ENCODE data around the gene GJA3. TPM values are rescaled to one million over a fixed set of nuclear protein-coding genes. Genes with fewer than 3 reads are reported as not detected.
A peak's percentile ranks its signal among the peaks of the same experiment; 100 is the strongest.

The GJA3 gene
- total and polyA plus RNA-seq, 2 donors (not counting 1 experiment from before 2014, with no cell fraction given) = 0.28 to 0.59 TPM

DNA sequence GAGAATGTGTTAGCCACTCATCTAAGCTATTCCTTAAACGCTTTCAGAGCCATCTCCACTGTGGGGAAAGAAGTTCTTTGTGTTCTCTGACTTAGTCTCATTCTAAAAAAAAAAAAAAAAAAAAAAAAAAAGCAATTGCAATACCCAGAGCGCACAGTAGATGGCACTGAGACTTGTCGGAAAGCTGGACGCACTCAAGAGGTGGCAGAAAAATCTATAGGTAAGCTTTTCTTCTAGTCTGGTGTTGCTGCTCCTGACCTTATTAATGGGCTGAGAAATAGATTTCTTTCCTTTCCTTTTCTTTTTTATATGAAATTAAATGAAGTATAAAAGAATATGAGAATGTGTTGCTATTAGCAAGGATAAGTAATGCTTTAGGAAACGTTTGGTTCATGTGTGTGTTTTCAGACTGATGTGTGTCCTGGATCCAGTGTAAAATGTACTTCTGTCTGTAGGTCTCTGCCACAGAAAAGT is 36.5 kb upstream of the GJA3 start:
- Histone ChIP-seq H3K9me3 (ENCODE audit: control extremely low read depth in 1 of 3, control insufficient read depth in 2 of 3, insufficient read depth in 1 of 3, low read length in 2 of 3) (peaks cover 0 to 4% (median 0%) of the 10 kb centered on the region in 3 donors), H3K4me2 (replicated peaks; ENCODE audit: low read depth, low read length, poor library complexity, severe bottlenecking) (no peak overlapping the region), H3K27ac (ENCODE audit: low read length in 2 of 2) (no peak overlapping the region), H3K9ac (ENCODE audit: low read length) (no peak overlapping the region), H3K79me2 (ENCODE audit: control insufficient read depth, insufficient read depth, low read length) (no peaks in the 10 kb centered on the region), H3K36me3 (replicated peaks in 1 of 2; ENCODE audit: control extremely low read depth in 1 of 2, control insufficient read depth in 1 of 2, extremely low read depth in 1 of 2, insufficient read depth in 2 of 2, low read length in 1 of 2) (no peaks in the 10 kb centered on the region), H3K4me1 (ENCODE audit: control insufficient read depth in 2 of 2, insufficient read depth in 2 of 2, low read length in 2 of 2) (peaks cover 18 to 28% of the 10 kb centered on the region in 2 donors), H4K20me1 (ENCODE audit: control insufficient read depth, insufficient read depth, low read length, poor library complexity, severe bottlenecking) (no peaks in the 10 kb centered on the region), H3K4me3 (ENCODE audit: control extremely low read depth in 1 of 5, extremely low read depth in 1 of 5, insufficient read depth in 1 of 5, low read depth in 2 of 5, low read length in 4 of 5) (no peak overlapping the region), H3K27me3 (replicated peaks in 1 of 4; ENCODE audit: control extremely low read depth in 1 of 4, control insufficient read depth in 3 of 4, insufficient read depth in 4 of 4, low read length in 3 of 4) (peaks cover 2 to 44% (median 44%) of the 10 kb centered on the region in 4 experiments), H2AFZ (ENCODE audit: insufficient read depth, low read depth, low read length, poor library complexity, severe bottlenecking) (peak overlapping the region; percentile 3)
- POLR2A ChIA-PET = no interaction called here
- ATAC-seq (ENCODE audit: low read depth) = peak; percentile 76
- TF ChIP-seq CTCF (IDR thresholded peaks at IDR 0.05) (peak; percentile 84), EZH2 (IDR thresholded peaks at IDR 0.05; ENCODE audit: borderline replicate concordance, insufficient read depth, low read depth, low read length, poor library complexity, severe bottlenecking) (no peak)
- Mint-ChIP-seq H3K4me3 (no peak overlapping the region), H3K27ac (no peak overlapping the region), H3K27me3 (peaks cover 60% of the 10 kb centered on the region), H3K9me3 (ENCODE audit: insufficient read depth) (peaks cover 3% of the 10 kb centered on the region), H3K4me1 (peaks cover 18% of the 10 kb centered on the region)
- CTCF ChIA-PET = interaction anchor here (0.6 to 5.7 kb wide), 11 partner anchors 10 to 1281 kb away, joined by 3 to 40 read pairs (median 4); no protein-coding TSS in a partner anchor
- intact Hi-C loops (cut with micrococcal nuclease) = loop anchor here (5.0 to 10.0 kb wide), 2 partner anchors 1280 to 1407 kb away; partner anchors contain the start of gene MICU2
- peak; percentile 61 for DNase-seq
- 19% methylated on average over 4 of the region's 5 CpGs for WGBS (ENCODE audit: insufficient coverage)

- Mint-ChIP-seq H3K4me3 (no peak overlapping the region), H3K9me3 (ENCODE audit: insufficient read depth) (no peaks in the 10 kb centered on the region), H3K27me3 (peaks cover 71% of the 10 kb centered on the region), H3K4me1 (peaks cover 23% of the 10 kb centered on the region), H3K27ac (no peak overlapping the region)
- no peak overlapping the region for H3K9ac ChIP-seq (ENCODE audit: low read length)
- POLR2A ChIA-PET = no interaction called here
- no CpG with 5 or more reads among the region's 8 CpGs for WGBS (ENCODE audit: insufficient coverage)
- no peaks in the 10 kb centered on the region for H4K20me1 ChIP-seq (ENCODE audit: control insufficient read depth, insufficient read depth, low read length, poor library complexity, severe bottlenecking)
- no peak overlapping the region for H3K4me3 ChIP-seq (ENCODE audit: control extremely low read depth in 1 of 5, extremely low read depth in 1 of 5, insufficient read depth in 1 of 5, low read depth in 2 of 5, low read length in 4 of 5)
- H3K27ac ChIP-seq (ENCODE audit: low read length in 2 of 2) = no peak overlapping the region
- no peak for DNase-seq
- H2AFZ ChIP-seq (ENCODE audit: insufficient read depth, low read depth, low read length, poor library complexity, severe bottlenecking) = no peak overlapping the region
- intact Hi-C loops (cut with micrococcal nuclease) = loop anchor here (5.0 to 10.0 kb wide), 2 partner anchors 1282 to 1409 kb away; partner anchors contain the start of gene MICU2
- no peak overlapping the region for H3K4me2 ChIP-seq (replicated peaks; ENCODE audit: low read depth, low read length, poor library complexity, severe bottlenecking)
- no peak for ATAC-seq (ENCODE audit: low read depth)
- CTCF ChIA-PET = interaction anchor here (1.9 to 5.7 kb wide), 2 partner anchors 10 to 35 kb away, joined by 8 to 40 read pairs; partner anchors contain the start of gene GJA3
- H3K27me3 ChIP-seq (replicated peaks in 1 of 4; ENCODE audit: control extremely low read depth in 1 of 4, control insufficient read depth in 3 of 4, insufficient read depth in 4 of 4, low read length in 3 of 4) = peaks cover 2 to 56% (median 49%) of the 10 kb centered on the region in 4 experiments
- TF ChIP-seq EZH2 (IDR thresholded peaks at IDR 0.05; ENCODE audit: borderline replicate concordance, insufficient read depth, low read depth, low read length, poor library complexity, severe bottlenecking) (no peak), CTCF (IDR thresholded peaks at IDR 0.05) (no peak)
- H3K36me3 ChIP-seq (replicated peaks in 1 of 2; ENCODE audit: control extremely low read depth in 1 of 2, control insufficient read depth in 1 of 2, extremely low read depth in 1 of 2, insufficient read depth in 2 of 2, low read length in 1 of 2) = no peaks in the 10 kb centered on the region
- H3K9me3 ChIP-seq (ENCODE audit: control extremely low read depth in 1 of 3, control insufficient read depth in 2 of 3, insufficient read depth in 1 of 3, low read length in 2 of 3) = no peaks in the 10 kb centered on the region
- H3K4me1 ChIP-seq (ENCODE audit: control insufficient read depth in 2 of 2, insufficient read depth in 2 of 2, low read length in 2 of 2) = peaks cover 27 to 37% of the 10 kb centered on the region in 2 donors
- no peaks in the 10 kb centered on the region for H3K79me2 ChIP-seq (ENCODE audit: control insufficient read depth, insufficient read depth, low read length)
Measured at GRCh38 chr13:20195801-20196200, 34.9 kb upstream of the GJA3 start.
